Upper lobe of left lung (tissue), 4 donors: ENCODE data around the gene RNF150.

ENCODE experiments used
- POLR2A ChIP-seq, 4 donors: fragments of 450-650 bp; IDR thresholded peaks; one replicate each; pipeline ENCODE4 v1.5.1; 2016 to 2017; ENCODE audit warnings: antibody characterized with exemption in 4 of 4, mild to moderate bottlenecking in 2 of 4
- TF ChIP-seq, protein P1 (sequence below), 6 experiments: fragments of 450-650 bp in 4 of 6; fragments of 200-600 bp in 2 of 6; sonication (generic) in 2 of 6; IDR thresholded peaks; one replicate each; pipeline ENCODE4 v1.5.1; 2016 to 2019; ENCODE audit warnings: antibody characterized with exemption in 6 of 6

DNA sequence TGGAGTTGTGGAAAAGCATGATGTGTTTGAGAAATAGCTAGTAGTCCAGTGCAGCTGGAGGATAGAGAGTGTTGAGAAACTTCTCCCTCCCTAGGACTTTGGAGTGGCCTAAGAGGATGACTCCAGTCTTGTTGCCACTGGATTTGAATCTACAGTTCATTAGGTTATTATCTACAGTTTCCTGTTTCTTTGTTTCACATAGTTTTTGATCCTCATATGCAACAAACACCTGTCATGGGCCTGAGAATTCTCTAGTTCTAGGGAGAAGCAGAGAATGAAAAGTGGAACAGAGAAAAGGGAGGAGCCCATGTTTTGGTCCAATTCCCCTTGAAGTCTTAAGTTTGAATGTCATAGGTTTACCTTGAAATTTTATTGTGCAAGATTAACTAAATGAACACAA is 303.4 kb downstream of the RNF150 start:
- TF ChIP-seq, protein P1, sequence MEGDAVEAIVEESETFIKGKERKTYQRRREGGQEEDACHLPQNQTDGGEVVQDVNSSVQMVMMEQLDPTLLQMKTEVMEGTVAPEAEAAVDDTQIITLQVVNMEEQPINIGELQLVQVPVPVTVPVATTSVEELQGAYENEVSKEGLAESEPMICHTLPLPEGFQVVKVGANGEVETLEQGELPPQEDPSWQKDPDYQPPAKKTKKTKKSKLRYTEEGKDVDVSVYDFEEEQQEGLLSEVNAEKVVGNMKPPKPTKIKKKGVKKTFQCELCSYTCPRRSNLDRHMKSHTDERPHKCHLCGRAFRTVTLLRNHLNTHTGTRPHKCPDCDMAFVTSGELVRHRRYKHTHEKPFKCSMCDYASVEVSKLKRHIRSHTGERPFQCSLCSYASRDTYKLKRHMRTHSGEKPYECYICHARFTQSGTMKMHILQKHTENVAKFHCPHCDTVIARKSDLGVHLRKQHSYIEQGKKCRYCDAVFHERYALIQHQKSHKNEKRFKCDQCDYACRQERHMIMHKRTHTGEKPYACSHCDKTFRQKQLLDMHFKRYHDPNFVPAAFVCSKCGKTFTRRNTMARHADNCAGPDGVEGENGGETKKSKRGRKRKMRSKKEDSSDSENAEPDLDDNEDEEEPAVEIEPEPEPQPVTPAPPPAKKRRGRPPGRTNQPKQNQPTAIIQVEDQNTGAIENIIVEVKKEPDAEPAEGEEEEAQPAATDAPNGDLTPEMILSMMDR (IDR thresholded peaks at IDR 0.05) = no peak
- TF ChIP-seq POLR2A (IDR thresholded peaks at IDR 0.05) = no peak
